Neural cell (in vitro differentiated cells): ENCODE data around the gene TSPAN3. TPM values are rescaled to one million over a fixed set of nuclear protein-coding genes. Genes with fewer than 3 reads are reported as not detected.

Experiments used
- H2AFZ ChIP-seq: fragments of 200-600, 300-800 bp; sonication (generic), shearing (Covaris generic); 2 replicates; pipeline ENCODE4 v1.6.0; 2014; ENCODE audit warnings: low read depth, mild to moderate bottlenecking, antibody characterized with exemption, low read length, moderate library complexity
- H3F3A ChIP-seq: fragments of 200-600 bp; shearing (Covaris generic); 2 replicates; pipeline ENCODE4 v1.6.1; 2016; ENCODE audit warnings: mild to moderate bottlenecking, moderate library complexity, mixed read lengths, antibody characterized with exemption, low read length; ENCODE audit not compliant: insufficient read depth, poor library complexity, severe bottlenecking
- H3K27ac ChIP-seq: fragments of 200-600, 300-800 bp; sonication (generic), shearing (Covaris generic); 2 replicates; pipeline ENCODE4 v1.5.1; 2014; ENCODE audit warnings: mild to moderate bottlenecking, low read length, moderate library complexity
- H3K27me3 ChIP-seq: fragments of 300-800, 200-600 bp; sonication (generic), shearing (Covaris generic); 2 replicates; pipeline ENCODE4 v1.6.0; 2014; ENCODE audit warnings: mild to moderate bottlenecking, low read depth, low read length, moderate library complexity; ENCODE audit not compliant: insufficient read depth
- H3K36me3 ChIP-seq: fragments of 300-800, 200-600 bp; sonication (generic), shearing (Covaris generic); 2 replicates; pipeline ENCODE4 v1.5.1; 2014; ENCODE audit warnings: mild to moderate bottlenecking, antibody characterized with exemption, low read length, moderate library complexity; ENCODE audit not compliant: insufficient read depth
- H3K4me2 ChIP-seq: fragments of 300-800, 200-600 bp; sonication (generic), shearing (Covaris generic); 2 replicates; pipeline ENCODE4 v1.6.0; 2014; ENCODE audit warnings: mild to moderate bottlenecking, low read length
- H3K4me3 ChIP-seq: fragments of 300-800, 200-600 bp; sonication (generic), shearing (Covaris generic); 2 replicates; pipeline ENCODE4 v1.5.1; 2014; ENCODE audit warnings: mild to moderate bottlenecking, low read length, moderate library complexity
- H3K79me2 ChIP-seq: fragments of 200-600 bp; shearing (Covaris generic); replicated peaks from 2 replicates; pipeline ENCODE4 v1.6.0; 2014; ENCODE audit warnings: mild to moderate bottlenecking, low read length, moderate library complexity; ENCODE audit not compliant: insufficient read depth
- H3K9ac ChIP-seq: fragments of 300-800, 200-600 bp; sonication (generic), shearing (Covaris generic); 2 replicates; pipeline ENCODE4 v1.6.1; 2016; ENCODE audit warnings: mild to moderate bottlenecking, low read length, mixed read lengths
- H3K9me2 ChIP-seq: fragments of 200-600 bp; shearing (Covaris generic); 2 replicates; pipeline ENCODE4 v1.6.1; 2016; ENCODE audit warnings: mild to moderate bottlenecking, low read length, mixed read lengths; ENCODE audit not compliant: insufficient read depth
- H3K9me3 ChIP-seq: fragments of 200-600, 300-800 bp; sonication (generic), shearing (Covaris generic); 2 replicates; pipeline ENCODE4 v1.6.1; 2016; ENCODE audit warnings: mild to moderate bottlenecking, mixed run types, low read length, moderate library complexity, mixed read lengths
- H4K20me1 ChIP-seq: fragments of 200-600 bp; shearing (Covaris generic); 2 replicates; pipeline ENCODE4 v1.6.1; 2016; ENCODE audit warnings: mild to moderate bottlenecking, mixed run types; ENCODE audit not compliant: insufficient read depth
- EP300 ChIP-seq: fragments of 450-650 bp; conservative IDR thresholded peaks from 2 replicates; pipeline ENCODE4 v1.6.1; 2014; ENCODE audit warnings: antibody characterized with exemption, mild to moderate bottlenecking, moderate library complexity; ENCODE audit not compliant: poor library complexity, severe bottlenecking
- EZH2 ChIP-seq: fragments of 200-600, 300-800 bp; shearing (Covaris generic), sonication (generic); IDR thresholded peaks from 2 replicates; pipeline ENCODE4 v1.6.1; 2014; ENCODE audit warnings: antibody characterized with exemption, low read length, borderline replicate concordance, mild to moderate bottlenecking; ENCODE audit not compliant: insufficient read depth, poor library complexity, severe bottlenecking
- MXI1 ChIP-seq: fragments of 450-650 bp; conservative IDR thresholded peaks from 2 replicates; pipeline ENCODE4 v1.6.1; 2014; ENCODE audit warnings: antibody characterized with exemption, mild to moderate bottlenecking; ENCODE audit not compliant: poor library complexity, severe bottlenecking
- POLR2AphosphoS5 ChIP-seq: IDR thresholded peaks from 2 replicates; pipeline ENCODE4 v1.6.1; 2012
- RAD21 ChIP-seq: fragments of 450-650 bp; conservative IDR thresholded peaks from 2 replicates; pipeline ENCODE4 v1.6.1; 2014; ENCODE audit warnings: antibody characterized with exemption, mild to moderate bottlenecking, moderate library complexity
- SMC3 ChIP-seq: fragments of 450-650 bp; conservative IDR thresholded peaks from 2 replicates; pipeline ENCODE4 v1.6.1; 2014; ENCODE audit warnings: antibody characterized with exemption, mild to moderate bottlenecking, moderate library complexity; ENCODE audit not compliant: poor library complexity
- TAF1 ChIP-seq: IDR thresholded peaks from 2 replicates; pipeline ENCODE4 v1.6.1; 2012; ENCODE audit warnings: low read depth
- polyA plus RNA-seq: library from polyadenylated mRNA; depleted of rRNA; stranded (reverse); fragments of >200 nt; gene quantifications from 2 replicates; pipeline ENCODE4 v1.2.3, GENCODE V29; 2014
- TF ChIP-seq, protein P1 (sequence below): fragments of 450-650 bp; IDR thresholded peaks from 2 replicates; pipeline ENCODE4 v1.5.1; 2014; ENCODE audit warnings: antibody characterized with exemption, mild to moderate bottlenecking, moderate library complexity; ENCODE audit not compliant: poor library complexity, severe bottlenecking

TSPAN3 gene
- polyA plus RNA-seq, 1 donor from 2014 or later: 815 TPM

DNA sequence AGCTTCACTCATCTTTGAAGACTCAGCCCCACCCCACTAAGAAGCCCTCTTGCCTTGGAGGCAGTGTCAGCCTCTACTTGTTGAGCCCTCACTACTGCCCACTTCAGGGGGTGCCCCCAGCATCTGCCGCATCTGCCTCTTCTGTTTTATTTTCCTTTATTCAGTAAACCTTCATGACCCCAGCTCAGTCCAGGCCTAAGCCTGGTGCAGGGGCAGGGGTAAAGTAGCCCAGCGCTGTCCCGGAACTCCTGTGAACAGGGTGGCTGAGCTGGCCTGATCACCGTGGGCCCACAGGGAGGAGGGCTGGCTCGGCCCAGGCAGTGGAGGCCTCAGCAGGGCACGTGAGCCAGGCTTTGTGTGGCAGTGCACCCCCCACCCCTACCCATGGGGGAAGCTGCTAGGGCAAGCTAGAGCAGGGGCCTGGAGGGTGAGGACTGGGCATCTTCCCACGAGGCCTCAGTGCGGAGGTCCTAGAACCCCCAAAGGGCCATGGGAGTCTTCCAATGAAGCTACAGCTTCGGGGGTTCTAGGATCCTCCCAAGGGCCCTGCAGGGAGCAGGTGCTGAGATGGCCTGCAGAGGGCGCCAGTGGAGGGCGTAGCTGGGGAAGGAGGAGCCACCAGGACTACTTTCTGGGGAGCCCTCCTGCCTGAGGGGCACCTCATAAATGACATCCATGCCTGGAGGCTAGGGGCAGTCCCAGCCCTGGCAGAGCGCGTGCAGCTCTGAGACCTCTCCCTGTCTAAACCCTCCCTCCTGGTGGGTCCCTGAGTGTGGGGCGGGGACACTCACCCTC is 36.0 kb downstream of the TSPAN3 start:
- H3K9me3 ChIP-seq: no peaks in the 10 kb centered on the region

DNA sequence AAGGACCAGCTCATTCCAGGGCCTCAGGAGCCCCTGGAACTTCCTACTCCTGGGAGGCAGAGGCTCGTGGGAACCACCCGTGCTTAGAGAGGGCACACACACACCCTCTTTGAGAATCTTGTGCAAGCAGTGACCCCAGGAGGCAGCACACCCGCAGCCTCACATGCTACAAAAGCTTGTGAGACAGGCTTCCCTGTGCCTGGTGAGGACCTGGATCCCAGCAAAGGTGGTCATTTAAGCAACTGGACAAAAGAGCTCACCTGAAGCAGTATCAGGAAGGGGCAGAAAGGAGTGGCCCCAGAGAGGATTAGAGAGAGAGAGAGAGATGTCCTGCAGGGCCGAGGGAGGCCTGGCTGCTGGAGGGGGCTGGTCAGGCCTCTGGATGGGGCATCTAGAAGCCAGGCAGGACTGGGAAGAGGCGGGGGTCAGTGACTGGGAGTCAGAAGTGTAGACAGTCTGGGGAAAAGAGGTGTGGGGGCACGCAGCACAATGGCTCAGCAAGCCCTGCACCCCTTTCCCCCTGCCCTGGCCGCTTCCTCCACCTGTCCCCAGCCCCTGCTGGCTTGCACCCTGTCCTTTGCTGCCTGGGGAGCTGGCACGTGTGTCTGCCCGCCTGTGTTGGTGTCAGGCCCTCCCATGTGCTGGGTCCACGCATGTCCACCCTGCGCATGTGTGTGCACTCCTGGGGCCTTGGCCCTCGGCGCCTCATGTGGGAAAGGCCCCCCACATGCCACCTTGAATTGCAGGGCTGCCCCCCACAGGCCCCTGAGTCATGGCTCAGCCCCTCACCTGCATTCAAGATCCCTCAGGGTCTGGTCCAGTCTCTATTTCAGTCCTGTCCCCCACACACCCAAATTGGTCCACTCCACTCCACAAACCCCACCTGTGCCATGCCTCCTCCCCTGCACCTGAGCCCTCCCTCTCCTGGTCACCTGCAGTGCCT is 36.9 kb downstream of the TSPAN3 start:
- H3K4me2 ChIP-seq: no peak overlapping the region
- H3K79me2 ChIP-seq: no peaks in the 10 kb centered on the region
- TF ChIP-seq EZH2 (no peak), TAF1 (no peak), RAD21 (no peak)
- TF ChIP-seq, protein P1, sequence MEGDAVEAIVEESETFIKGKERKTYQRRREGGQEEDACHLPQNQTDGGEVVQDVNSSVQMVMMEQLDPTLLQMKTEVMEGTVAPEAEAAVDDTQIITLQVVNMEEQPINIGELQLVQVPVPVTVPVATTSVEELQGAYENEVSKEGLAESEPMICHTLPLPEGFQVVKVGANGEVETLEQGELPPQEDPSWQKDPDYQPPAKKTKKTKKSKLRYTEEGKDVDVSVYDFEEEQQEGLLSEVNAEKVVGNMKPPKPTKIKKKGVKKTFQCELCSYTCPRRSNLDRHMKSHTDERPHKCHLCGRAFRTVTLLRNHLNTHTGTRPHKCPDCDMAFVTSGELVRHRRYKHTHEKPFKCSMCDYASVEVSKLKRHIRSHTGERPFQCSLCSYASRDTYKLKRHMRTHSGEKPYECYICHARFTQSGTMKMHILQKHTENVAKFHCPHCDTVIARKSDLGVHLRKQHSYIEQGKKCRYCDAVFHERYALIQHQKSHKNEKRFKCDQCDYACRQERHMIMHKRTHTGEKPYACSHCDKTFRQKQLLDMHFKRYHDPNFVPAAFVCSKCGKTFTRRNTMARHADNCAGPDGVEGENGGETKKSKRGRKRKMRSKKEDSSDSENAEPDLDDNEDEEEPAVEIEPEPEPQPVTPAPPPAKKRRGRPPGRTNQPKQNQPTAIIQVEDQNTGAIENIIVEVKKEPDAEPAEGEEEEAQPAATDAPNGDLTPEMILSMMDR: no peak
- no peaks in the 10 kb centered on the region for H4K20me1 ChIP-seq
- H3K27ac ChIP-seq: no peak overlapping the region
- H2AFZ ChIP-seq: no peak overlapping the region
- no peak overlapping the region for H3K4me3 ChIP-seq
- H3K27me3 ChIP-seq: no peaks in the 10 kb centered on the region
- H3K9ac ChIP-seq: no peak overlapping the region
- no peaks in the 10 kb centered on the region for H3K36me3 ChIP-seq
- H3K9me3 ChIP-seq: no peaks in the 10 kb centered on the region
- H3F3A ChIP-seq: no peaks in the 10 kb centered on the region
- H3K9me2 ChIP-seq: no peaks in the 10 kb centered on the region

More for the DNA sequence above, 36.0 kb downstream of the TSPAN3 start:
- no peaks in the 10 kb centered on the region for H3K79me2 ChIP-seq
- H3K9me2 ChIP-seq: no peaks in the 10 kb centered on the region
- H3K4me2 ChIP-seq: no peak overlapping the region
- no peaks in the 10 kb centered on the region for H3K27me3 ChIP-seq
- H2AFZ ChIP-seq: no peak overlapping the region
- no peak overlapping the region for H3K4me3 ChIP-seq
- no peaks in the 10 kb centered on the region for H4K20me1 ChIP-seq
- H3K36me3 ChIP-seq: no peaks in the 10 kb centered on the region
- no peak overlapping the region for H3K27ac ChIP-seq
- no peak overlapping the region for H3K9ac ChIP-seq
- H3F3A ChIP-seq: no peaks in the 10 kb centered on the region
- no peak for TF ChIP-seq MXI1
- no peak for TF ChIP-seq SMC3
- no peak for TF ChIP-seq RAD21
- no peak for TF ChIP-seq EZH2

DNA sequence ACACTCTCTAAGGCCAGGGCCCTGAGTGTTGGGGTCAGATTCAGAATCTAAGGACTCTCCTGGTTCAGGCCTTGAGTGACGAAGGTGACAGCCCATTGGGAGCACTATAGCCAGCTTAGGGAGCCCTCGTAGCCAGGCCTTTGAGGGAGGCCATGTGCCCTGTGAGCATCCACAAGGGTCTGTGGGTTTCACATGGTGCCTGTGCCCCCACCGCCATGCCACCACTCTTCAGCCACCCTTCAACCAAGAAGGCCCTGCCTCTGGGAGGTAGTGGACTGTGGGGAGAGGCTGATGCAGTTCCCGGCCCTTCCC is 37.5 kb downstream of the TSPAN3 start:
- Histone ChIP-seq H3K27me3 (no peaks in the 10 kb centered on the region), H3K4me3 (no peak overlapping the region), H3K9me3 (no peaks in the 10 kb centered on the region), H3K9ac (no peak overlapping the region), H3K27ac (no peak overlapping the region), H3K79me2 (no peaks in the 10 kb centered on the region), H2AFZ (no peak overlapping the region), H3K9me2 (no peaks in the 10 kb centered on the region), H3K36me3 (no peaks in the 10 kb centered on the region), H4K20me1 (no peaks in the 10 kb centered on the region), H3F3A (no peaks in the 10 kb centered on the region), H3K4me2 (no peak overlapping the region)
- TF ChIP-seq EP300: no peak
- no peak for TF ChIP-seq EZH2
- TF ChIP-seq, protein P1: no peak
- no peak for TF ChIP-seq RAD21
- TF ChIP-seq POLR2AphosphoS5: no peak
- no peak for TF ChIP-seq MXI1
